ENCODE measurements around the gene CPSF4.

CPSF4 gene

DNA sequence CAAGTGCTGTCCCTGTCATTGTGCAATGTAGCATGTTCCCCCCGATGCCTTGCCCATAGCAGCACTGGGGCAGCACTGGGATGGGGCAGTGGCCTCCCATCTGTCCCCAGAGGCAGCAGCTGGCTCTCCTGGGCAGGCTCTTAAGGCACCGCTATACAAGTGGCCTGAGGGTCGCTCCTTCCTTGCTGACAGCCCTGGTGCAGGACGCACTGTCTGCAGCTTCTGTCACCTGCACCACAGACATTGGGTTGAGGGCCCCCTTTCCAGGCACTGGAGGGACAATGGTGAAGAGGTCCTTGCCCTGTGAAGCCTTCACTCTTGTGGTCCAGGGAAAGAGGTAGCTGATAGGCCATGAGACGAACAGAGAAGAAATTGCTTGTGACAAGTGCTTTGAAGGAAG is 10.6 kb downstream of the CPSF4 start:
- no peak for DNase-seq

GRCh38 chr7:99451936-99452335 is 13.2 kb downstream of the CPSF4 start:
- no peak for DNase-seq

DNA sequence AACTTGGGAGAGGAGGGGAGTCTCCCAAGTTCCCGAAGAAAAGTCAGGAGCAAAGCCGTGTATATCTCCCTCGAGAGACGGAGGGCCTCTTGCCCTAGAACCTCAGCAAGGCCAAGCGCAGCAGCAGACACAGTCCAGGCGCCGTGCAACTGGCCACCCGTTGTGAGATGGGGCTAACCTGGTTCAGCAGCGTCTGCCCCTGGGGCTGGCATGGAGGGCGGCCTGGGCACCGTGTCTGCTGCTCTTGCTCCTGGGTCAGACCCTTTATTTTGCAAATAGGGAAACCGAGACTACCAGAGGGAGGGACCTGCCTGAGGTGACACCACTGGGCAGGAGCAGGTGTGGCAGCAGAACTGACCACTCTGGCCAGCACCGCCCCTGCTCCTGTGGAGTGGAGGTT is 13.8 kb downstream of the CPSF4 start:
- no peak for DNase-seq

- no peak for DNase-seq
These were observed 14.4 kb downstream of the CPSF4 start for GRCh38 chr7:99453105-99453504.

GRCh38 chr7:99455874-99456273 is 17.1 kb downstream of the CPSF4 start:
- no peak for DNase-seq

- DNase-seq = no peak
These were observed 17.5 kb downstream of the CPSF4 start for GRCh38 chr7:99456288-99456687.

GRCh38 chr7:99457050-99457649 is 18.4 kb downstream of the CPSF4 start:
- no peak for DNase-seq

DNA sequence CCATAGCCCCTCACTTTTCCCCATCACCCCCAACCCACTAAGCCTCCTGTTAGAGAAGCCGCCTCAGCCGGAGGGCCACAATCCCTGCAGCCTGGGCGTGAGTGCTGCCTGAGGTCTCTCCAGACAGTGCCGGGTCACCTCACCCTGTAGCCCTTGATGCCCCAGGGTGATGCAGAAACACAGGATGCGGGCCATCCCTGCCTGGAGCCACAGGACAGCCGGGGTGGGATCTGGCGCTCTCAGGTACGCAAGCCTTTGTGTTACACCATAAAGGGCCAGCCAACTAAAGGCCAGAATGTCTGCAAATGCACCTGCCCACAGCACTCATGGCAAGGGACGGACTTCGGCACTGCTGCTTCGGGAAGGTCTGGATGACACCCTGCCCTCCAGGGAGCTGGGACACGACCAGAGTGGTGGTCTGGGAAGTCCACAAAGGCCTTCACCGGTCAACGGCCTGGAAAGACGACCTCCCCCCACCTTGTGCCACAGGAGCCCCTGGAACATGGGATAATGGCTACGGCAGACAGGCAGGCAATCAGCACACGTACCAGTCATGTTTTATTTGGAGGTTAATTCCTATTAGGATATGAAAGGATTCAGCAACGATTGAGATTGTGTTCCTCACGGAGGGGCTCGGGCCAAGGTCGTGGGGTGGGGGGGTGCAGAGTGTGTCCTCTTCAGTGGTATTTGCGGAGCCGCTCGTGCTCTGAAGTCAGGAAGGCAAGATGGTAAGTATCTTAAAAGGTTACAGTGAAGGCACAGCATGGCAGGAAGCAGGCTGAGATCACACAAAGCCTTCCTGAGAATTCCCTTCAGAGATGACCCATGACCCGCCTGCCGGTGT is 19.1 kb downstream of the CPSF4 start:
- no peak for DNase-seq

GRCh38 chr7:99459087-99459486 is 20.3 kb downstream of the CPSF4 start:
- DNase-seq = peak; percentile 13

- DNase-seq = no peak
These were observed 21.9 kb downstream of the CPSF4 start for GRCh38 chr7:99460651-99461050.

DNA sequence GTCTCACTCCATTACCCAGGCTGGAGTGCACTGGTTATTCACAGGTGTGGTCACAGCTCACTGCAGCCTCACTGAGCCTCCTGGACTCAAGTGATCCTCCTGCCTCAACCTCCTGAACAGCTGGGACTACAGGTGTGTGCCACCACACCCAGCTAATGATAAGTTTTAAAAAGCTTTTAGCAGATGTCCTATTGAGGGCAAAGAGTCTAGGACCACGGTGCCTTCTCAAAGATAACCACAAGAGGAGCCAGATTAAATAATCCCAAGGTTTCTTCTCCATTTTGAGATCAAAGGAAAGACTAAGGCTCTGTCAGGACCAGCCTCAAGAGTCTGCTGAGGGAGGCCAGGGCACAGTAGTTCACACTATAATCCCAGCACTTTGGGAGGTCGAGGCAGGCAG is 22.5 kb downstream of the CPSF4 start:
- no peak for DNase-seq

DNA sequence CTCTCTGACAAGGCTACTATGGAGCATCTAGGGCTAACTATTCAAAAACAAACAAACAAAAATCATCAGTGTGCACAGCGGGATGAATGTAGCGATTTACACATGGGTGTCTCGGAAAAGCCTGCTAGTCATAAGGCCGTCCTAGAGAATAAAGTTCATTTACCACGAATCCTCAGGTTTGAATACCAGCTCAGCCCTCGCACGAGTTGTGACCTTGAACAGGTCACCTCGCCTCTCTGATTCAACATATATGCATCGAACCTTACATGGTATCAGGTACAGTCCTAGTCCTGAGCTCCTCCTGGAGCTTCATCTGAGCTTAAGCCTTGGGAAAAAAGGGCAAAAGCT is 26.7 kb downstream of the CPSF4 start:
- DNase-seq = no peak

- no peak for DNase-seq
These were observed 29.7 kb downstream of the CPSF4 start for GRCh38 chr7:99468336-99468918.

- no peak for DNase-seq
These were observed 30.8 kb downstream of the CPSF4 start for GRCh38 chr7:99469381-99470065.

DNA sequence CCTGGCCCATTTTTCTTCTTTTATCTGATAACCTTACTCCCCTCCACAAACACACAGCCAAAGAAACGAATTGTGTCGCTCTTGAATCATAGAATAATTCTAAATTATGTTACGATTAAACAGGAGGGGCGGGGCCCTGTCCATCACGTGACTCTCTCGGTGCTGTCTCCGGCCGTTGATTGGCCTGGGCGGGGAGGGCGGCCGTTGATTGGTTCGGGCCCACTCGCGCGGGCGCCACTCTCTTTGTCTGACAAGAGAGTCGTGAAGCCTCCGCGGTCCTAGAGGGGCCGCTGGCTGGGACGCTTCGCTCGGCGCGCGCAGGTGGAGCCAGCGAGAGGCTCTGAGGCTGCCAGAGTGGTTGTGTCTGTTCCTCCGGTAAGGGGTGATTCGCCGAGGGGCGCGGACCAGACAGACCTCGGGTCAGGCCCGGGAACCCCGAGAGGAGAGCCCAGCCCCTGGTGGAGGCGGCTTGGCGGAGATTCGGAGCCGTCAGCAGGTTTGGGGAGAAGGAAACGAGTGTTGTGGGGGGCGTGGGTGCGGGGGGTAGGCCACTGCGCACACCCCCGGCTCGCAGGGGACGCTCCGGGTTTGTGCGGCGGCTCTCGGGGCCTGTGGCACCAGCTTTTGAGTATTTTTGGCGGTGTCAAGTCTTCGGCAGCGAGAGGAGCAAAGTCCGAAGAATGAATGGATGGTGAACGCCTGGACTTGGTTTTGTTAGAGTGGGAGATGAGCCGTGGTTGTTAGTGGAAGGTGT is 34.0 kb downstream of the CPSF4 start, which contains the start of gene ZNF789:
TSS of gene ZNF789 (plus strand) at position 330 of the 754 bp plus-strand sequence. CDS start 3,567 bp downstream, outside the sequence.
- peak; percentile 99 for DNase-seq

DNA sequence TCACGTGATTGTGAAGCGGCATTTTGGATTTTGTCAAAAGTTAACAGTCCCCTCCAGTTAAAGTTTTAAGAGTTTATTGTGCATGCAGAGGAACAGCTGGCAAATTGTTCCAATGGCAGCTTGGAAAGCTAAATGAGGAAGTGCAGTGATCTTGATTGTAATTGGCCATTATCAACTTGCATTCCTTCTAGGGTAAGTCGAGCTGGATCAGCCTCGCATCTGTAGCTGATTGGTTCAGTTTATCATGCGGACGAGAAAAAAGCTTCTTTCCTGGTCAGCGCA is 34.5 kb downstream of the CPSF4 start:
- no peak for DNase-seq

DNA sequence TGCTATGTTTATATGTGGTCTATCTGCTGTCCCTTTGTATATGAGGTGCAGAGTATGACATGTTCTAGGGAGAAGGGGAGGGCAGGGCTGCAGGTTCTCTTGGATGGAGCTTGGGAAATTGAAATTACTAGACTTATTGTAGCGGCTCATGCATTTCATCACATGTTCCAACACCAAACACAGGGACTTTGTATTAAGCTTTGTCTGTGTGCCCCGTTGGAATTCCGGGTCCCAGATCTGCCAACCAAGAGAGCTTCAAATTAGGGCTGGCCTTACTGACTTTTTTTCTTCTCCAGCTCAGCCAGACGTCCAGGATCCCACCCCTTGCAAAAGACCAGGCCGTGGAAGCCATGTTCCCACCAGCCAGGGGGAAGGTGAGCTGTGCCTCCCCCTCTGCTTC is 37.4 kb downstream of the CPSF4 start:
- DNase-seq = no peak

GRCh38 chr7:99478464-99479440 is 40.0 kb downstream of the CPSF4 start:
- no peak for DNase-seq

DNA sequence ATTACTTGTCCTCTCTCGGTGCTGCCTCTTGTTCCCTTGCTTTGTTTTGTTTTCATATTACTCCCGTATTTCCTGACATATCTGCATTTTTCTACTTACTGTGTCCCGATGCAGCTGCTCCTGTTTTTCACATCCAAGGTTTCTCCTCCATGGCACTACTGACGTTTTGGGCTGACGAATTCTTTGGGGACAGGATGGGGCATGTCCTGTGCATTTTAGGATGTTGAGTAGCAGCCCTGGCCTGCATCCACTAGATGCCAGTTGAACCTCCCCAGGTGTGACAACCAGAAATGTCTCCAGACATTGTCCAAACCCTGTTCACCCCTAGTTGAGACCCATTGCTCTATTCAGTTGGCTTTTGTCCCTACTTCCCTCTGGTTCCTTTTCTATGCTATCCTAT is 46.4 kb downstream of the CPSF4 start:
- no peak for DNase-seq

- DNase-seq = no peak
These were observed 50.5 kb downstream of the CPSF4 start for GRCh38 chr7:99489235-99489634.

GRCh38 chr7:99490878-99491277 is 52.1 kb downstream of the CPSF4 start:
- DNase-seq = no peak

DNA sequence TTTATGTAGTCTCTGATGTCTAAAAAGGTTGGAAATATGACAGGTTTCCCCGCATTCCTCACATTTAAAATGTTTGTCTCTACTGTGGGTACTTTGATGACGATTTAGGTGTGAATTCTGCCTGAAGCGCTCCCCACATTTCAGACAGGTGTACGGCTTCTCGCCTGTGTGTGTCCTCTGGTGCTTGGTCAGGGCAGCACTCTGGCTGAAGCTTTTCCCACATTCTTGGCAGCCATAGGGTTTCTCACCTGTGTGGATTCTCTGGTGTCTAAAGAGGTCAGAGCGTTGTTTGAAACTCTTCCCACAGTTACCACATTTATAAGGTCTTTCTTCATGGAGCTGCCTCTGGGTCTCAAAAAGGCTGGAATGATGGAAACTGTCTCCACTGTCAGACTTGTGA is 55.1 kb downstream of the CPSF4 start:
- DNase-seq = no peak

All from activated naive CD4-positive, alpha-beta T cell treated with Interleukin-2 at 50 U/mL for 16 hours (primary cell).